Measurements from ENCODE around the gene FHAD1. TPM values are rescaled to one million over a fixed set of nuclear protein-coding genes. Genes with fewer than 3 reads are reported as not detected.
A peak's percentile ranks its signal among the peaks of the same experiment; 100 is the strongest.

The FHAD1 gene
- total RNA-seq, 1 experiment from 2014 or later = 1.9 TPM

GRCh38 chr1:15385420-15385819 is 138.4 kb downstream of the FHAD1 start:
- H3K4me1 Mint-ChIP-seq = peaks cover 64 to 74% of the 10 kb centered on the region in 2 experiments
- no peak overlapping the region for H3K27ac ChIP-seq (ENCODE audit: insufficient read length, low read depth, low read length)
- TF ChIP-seq, protein P1, sequence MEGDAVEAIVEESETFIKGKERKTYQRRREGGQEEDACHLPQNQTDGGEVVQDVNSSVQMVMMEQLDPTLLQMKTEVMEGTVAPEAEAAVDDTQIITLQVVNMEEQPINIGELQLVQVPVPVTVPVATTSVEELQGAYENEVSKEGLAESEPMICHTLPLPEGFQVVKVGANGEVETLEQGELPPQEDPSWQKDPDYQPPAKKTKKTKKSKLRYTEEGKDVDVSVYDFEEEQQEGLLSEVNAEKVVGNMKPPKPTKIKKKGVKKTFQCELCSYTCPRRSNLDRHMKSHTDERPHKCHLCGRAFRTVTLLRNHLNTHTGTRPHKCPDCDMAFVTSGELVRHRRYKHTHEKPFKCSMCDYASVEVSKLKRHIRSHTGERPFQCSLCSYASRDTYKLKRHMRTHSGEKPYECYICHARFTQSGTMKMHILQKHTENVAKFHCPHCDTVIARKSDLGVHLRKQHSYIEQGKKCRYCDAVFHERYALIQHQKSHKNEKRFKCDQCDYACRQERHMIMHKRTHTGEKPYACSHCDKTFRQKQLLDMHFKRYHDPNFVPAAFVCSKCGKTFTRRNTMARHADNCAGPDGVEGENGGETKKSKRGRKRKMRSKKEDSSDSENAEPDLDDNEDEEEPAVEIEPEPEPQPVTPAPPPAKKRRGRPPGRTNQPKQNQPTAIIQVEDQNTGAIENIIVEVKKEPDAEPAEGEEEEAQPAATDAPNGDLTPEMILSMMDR (conservative IDR thresholded peaks at IDR 0.05) = no peak
- no peak overlapping the region for H3K4ac ChIP-seq (ENCODE audit: low read depth, low read length)
- H2BK5ac ChIP-seq (ENCODE audit: insufficient read length, low read length) = no peak overlapping the region
- H3K79me1 ChIP-seq (ENCODE audit: insufficient read depth, low read depth, low read length, poor library complexity, severe bottlenecking) = no peaks in the 10 kb centered on the region
- H3K27me3 Mint-ChIP-seq (ENCODE audit: low read depth) = peaks cover 95% of the 10 kb centered on the region
- no peak overlapping the region for H2AFZ ChIP-seq (ENCODE audit: low read length)
- peaks cover 2% of the 10 kb centered on the region for H4K20me1 ChIP-seq (ENCODE audit: control insufficient read depth, insufficient read depth, insufficient read length)
- peaks cover 12% of the 10 kb centered on the region; the same call in 1 of the 2 replicates for H3K4me1 ChIP-seq (ENCODE audit: insufficient read depth, low read length)
- H3K9ac ChIP-seq (ENCODE audit: extremely low read depth, insufficient read length, low read length) = no peak overlapping the region
- peaks cover 2% of the 10 kb centered on the region for H3K23me2 ChIP-seq (ENCODE audit: insufficient read length, low read depth, low read length, poor library complexity, severe bottlenecking)
- no peak for DNase-seq
- no peak overlapping the region for H4K8ac ChIP-seq (replicated peaks; ENCODE audit: insufficient read length, low read depth, low read length)
- H3K56ac ChIP-seq (ENCODE audit: insufficient read length, low read depth, low read length) = no peak overlapping the region
- no peak overlapping the region for H3K23ac ChIP-seq (ENCODE audit: insufficient read length, low read depth, low read length)
- H3K4me2 ChIP-seq (ENCODE audit: insufficient read depth, insufficient read length, low read length) = no peak overlapping the region
- no peak overlapping the region for H4K5ac ChIP-seq (ENCODE audit: insufficient read length, low read depth, low read length)
- H2AK5ac ChIP-seq (ENCODE audit: insufficient read length, low read length) = no peak overlapping the region
- no peak overlapping the region for H2BK12ac ChIP-seq (ENCODE audit: insufficient read length, low read depth, low read length)
- H3K79me2 ChIP-seq (ENCODE audit: insufficient read depth, low read length) = no peaks in the 10 kb centered on the region
- H3T11ph ChIP-seq (ENCODE audit: low read length) = no peak overlapping the region
- no peak overlapping the region for H4K91ac ChIP-seq (ENCODE audit: insufficient read length, low read depth, low read length)
- H3K9me3 Mint-ChIP-seq = peaks cover 0 to 3% of the 10 kb centered on the region in 2 experiments; a peak in 2 of 5 replicates
- H3K4me3 Mint-ChIP-seq = peak overlapping the region in 1 of 2 experiments; percentile 68; a peak in 1 of 5 replicates
- no peak overlapping the region for H3K18ac ChIP-seq (ENCODE audit: insufficient read length, low read depth, low read length)
- WGBS (ENCODE audit: extremely low coverage, insufficient read length, low lambda C conversion rate) = no CpG with 5 or more reads among the region's 3 CpGs
- H3K27me3 ChIP-seq (ENCODE audit: insufficient read depth, low read length) = peaks cover 21% of the 10 kb centered on the region; the same call in 1 of the 2 replicates
- H2BK120ac ChIP-seq (ENCODE audit: low read depth, low read length, poor library complexity, severe bottlenecking) = no peak overlapping the region
- no peaks in the 10 kb centered on the region for H3K9me3 ChIP-seq (ENCODE audit: control insufficient read depth, low read depth, low read length)
- no peak overlapping the region for H2BK20ac ChIP-seq (ENCODE audit: low read depth, low read length, poor library complexity, severe bottlenecking)
- peaks cover 0 to 4% (median 0%) of the 10 kb centered on the region in 3 experiments; a peak in 1 of 7 replicates for H3K36me3 Mint-ChIP-seq (ENCODE audit: insufficient read depth in 1 of 3, low read depth in 3 of 3)
- no peak overlapping the region for H2BK15ac ChIP-seq (ENCODE audit: low read depth, low read length)
- no peak overlapping the region for H3K27ac Mint-ChIP-seq
- no peak overlapping the region for H3K14ac ChIP-seq (ENCODE audit: insufficient read depth, low read length)
